ENCODE results near the gene ADCY1. TPM values are rescaled to one million over a fixed set of nuclear protein-coding genes. Genes with fewer than 3 reads are reported as not detected.

Gene ADCY1
- total and polyA plus RNA-seq, 7 experiments from 2014 or later: 0.01 to 5.1 (median 0.01) TPM; not detected in 4

DNA sequence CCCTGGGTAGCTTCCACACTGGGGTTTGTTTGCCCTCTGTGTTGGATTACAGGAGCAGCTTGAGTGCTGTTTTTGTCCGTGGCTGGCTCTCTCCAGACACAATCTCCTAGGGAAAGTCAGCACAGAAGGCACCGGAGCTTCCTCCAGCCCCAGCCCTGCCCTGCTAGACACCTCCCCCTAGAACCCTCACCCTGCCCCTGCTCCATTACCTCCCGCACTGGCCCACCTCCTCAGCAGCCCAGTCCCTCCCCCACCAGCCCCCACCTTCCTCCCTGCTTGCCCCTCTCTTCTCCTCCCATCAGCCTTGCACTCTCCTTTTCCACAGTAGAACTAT is 130.5 kb downstream of the ADCY1 start:
- no peak overlapping the region for H3K4me3 Mint-ChIP-seq
- Histone ChIP-seq H3K36me3 (ENCODE audit: control insufficient read depth in 2 of 3, insufficient read depth in 3 of 3, low read length in 3 of 3) (no peaks in the 10 kb centered on the region), H3K9me3 (ENCODE audit: control insufficient read depth in 2 of 3, low read length in 3 of 3) (no peaks in the 10 kb centered on the region), H3K4me3 (ENCODE audit: low read length) (no peak overlapping the region), H3K27me3 (ENCODE audit: control insufficient read depth in 2 of 2, insufficient read depth in 2 of 2, low read length in 2 of 2) (no peaks in the 10 kb centered on the region), H3K27ac (ENCODE audit: low read depth, low read length) (no peak overlapping the region), H3K4me1 (ENCODE audit: control insufficient read depth in 2 of 2, insufficient read depth in 2 of 2, low read length in 2 of 2) (no peaks in the 10 kb centered on the region)
- no peaks in the 10 kb centered on the region for H3K36me3 Mint-ChIP-seq
- no peaks in the 10 kb centered on the region for H3K9me3 Mint-ChIP-seq
- no peak for ATAC-seq
- no peak for DNase-seq
- CTCF ChIA-PET: no interaction called here
- H3K4me1 Mint-ChIP-seq: no peaks in the 10 kb centered on the region
- intact Hi-C loops (cut with micrococcal nuclease): no loop called here
- H3K27ac Mint-ChIP-seq: no peak overlapping the region
- peaks cover 8 to 30% (median 19%) of the 10 kb centered on the region in 5 donors for H3K27me3 Mint-ChIP-seq
- POLR2A ChIA-PET: no interaction called here

DNA sequence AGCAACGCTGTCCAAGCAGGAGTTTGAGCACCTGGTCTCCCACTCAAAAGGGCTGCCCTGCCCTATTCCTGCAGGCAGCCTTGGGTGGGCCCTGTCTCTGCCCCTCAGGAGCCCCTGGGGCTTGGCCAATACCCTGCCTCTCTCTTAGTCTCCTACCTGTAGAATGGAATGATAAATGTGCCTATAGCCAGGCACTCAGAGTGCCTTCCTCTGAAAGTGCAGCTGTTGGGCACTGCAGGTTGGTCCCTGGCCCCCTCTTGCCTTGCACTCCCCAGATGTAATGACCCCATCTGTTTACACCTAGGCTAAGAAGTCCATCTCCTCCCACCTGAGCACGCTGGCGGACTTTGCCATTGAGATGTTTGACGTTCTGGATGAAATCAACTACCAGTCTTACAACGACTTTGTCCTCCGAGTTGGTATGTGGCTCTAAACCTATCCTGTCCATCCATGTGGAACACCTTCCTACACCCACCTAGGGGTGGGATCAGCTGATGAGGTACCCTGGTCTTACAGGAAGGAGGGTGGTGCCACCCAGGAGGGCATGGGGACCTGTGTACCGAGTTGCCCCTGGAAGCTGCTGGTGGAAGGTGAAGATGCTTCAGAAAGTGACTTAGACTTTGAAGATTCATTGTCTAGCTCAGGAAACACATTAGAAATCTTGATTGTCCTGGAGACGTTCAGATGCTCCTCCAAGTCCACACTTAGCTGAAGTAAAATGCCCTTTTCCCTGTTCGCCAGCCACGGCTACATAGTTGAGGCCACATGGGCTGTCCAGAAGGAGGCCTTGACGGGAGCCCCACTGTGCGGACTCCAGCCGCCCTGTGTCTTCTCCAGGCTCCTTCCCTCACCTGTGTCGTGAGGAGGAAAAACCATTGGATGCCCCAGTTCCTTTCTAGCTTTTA is 134.1 kb downstream of the ADCY1 start:
- POLR2A ChIA-PET: no interaction called here
- peak; percentile 36 for ATAC-seq
- peak in 1 of 9 donors; percentile 16 for DNase-seq

DNA sequence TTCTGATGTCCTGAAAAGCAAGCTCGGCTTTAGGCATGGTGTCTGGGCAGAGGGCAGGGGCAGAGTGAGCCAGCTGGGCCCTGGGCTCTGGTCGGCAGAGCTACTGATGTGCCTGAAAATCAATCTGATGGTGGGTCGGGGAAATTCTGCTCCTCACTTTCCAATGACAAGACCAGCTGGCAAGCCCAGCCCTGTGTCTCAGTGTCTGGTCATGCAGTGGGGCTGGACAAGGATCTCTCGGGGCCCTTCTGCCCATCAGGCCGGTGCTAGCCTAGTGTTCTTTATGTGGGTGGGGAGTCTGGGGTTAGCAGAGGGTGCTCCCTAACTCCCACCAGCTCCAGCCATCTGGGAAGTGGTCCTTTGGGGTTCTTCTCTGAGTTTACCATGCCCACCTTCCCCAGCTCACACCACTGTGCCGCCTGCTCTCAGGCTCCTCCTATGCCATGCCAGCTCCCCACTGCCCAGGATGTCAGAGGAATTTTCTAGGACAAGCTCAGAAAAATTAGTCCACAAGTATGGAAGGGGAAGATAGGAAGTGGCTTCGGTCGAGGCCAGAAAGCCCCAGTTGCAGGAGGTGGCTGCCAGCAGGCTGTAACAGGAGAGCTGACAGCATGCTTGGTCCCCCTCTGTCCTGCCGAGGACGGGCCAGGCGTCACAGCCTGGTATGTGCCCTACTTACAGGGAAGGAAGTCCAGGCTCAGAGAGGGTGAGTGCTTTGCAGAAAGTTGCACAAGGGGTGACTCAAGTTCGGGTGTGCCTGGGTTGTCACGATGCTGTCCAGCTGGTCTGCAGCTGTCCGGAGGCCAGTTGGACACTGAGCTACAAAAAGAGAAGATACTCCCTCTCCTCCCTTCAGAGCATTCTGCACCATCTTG is 135.2 kb downstream of the ADCY1 start:
- no peak overlapping the region for H3K4me3 Mint-ChIP-seq
- Histone ChIP-seq H3K9me3 (ENCODE audit: control insufficient read depth in 2 of 3, low read length in 3 of 3) (no peaks in the 10 kb centered on the region), H3K27ac (ENCODE audit: low read depth, low read length) (no peak overlapping the region), H3K36me3 (ENCODE audit: control insufficient read depth in 2 of 3, insufficient read depth in 3 of 3, low read length in 3 of 3) (no peaks in the 10 kb centered on the region), H3K4me1 (ENCODE audit: control insufficient read depth in 2 of 2, insufficient read depth in 2 of 2, low read length in 2 of 2) (no peaks in the 10 kb centered on the region), H3K4me3 (ENCODE audit: low read length) (no peak overlapping the region), H3K27me3 (ENCODE audit: control insufficient read depth in 2 of 2, insufficient read depth in 2 of 2, low read length in 2 of 2) (no peaks in the 10 kb centered on the region)
- H3K4me1 Mint-ChIP-seq: no peaks in the 10 kb centered on the region
- DNase-seq (peak in 1 of 9 donors; percentile 12), ATAC-seq (no peak)
- H3K27ac Mint-ChIP-seq: no peak overlapping the region
- ChIA-PET CTCF (no interaction called here), POLR2A (no interaction called here)
- peaks cover under 1 to 17% (median 8%) of the 10 kb centered on the region in 5 donors for H3K27me3 Mint-ChIP-seq
- no peaks in the 10 kb centered on the region for H3K36me3 Mint-ChIP-seq
- no peaks in the 10 kb centered on the region for H3K9me3 Mint-ChIP-seq
- intact Hi-C loops (cut with micrococcal nuclease): no loop called here

More for the DNA sequence above, 134.1 kb downstream of the ADCY1 start:
- intact Hi-C loops (cut with micrococcal nuclease): no loop called here
- CTCF ChIA-PET: no interaction called here
- H3K27me3 ChIP-seq (ENCODE audit: control insufficient read depth in 2 of 2, insufficient read depth in 2 of 2, low read length in 2 of 2): no peaks in the 10 kb centered on the region
- H3K4me3 ChIP-seq (ENCODE audit: low read length): no peak overlapping the region
- H3K36me3 Mint-ChIP-seq: no peaks in the 10 kb centered on the region
- no peaks in the 10 kb centered on the region for H3K4me1 Mint-ChIP-seq
- H3K27me3 Mint-ChIP-seq: peaks cover 8 to 22% (median 9%) of the 10 kb centered on the region in 5 donors
- no peak overlapping the region for H3K4me3 Mint-ChIP-seq
- H3K9me3 Mint-ChIP-seq: no peaks in the 10 kb centered on the region
- H3K9me3 ChIP-seq (ENCODE audit: control insufficient read depth in 2 of 3, low read length in 3 of 3): no peaks in the 10 kb centered on the region
- H3K27ac ChIP-seq (ENCODE audit: low read depth, low read length): no peak overlapping the region
- no peaks in the 10 kb centered on the region for H3K36me3 ChIP-seq (ENCODE audit: control insufficient read depth in 2 of 3, insufficient read depth in 3 of 3, low read length in 3 of 3)
- no peak overlapping the region for H3K27ac Mint-ChIP-seq
- H3K4me1 ChIP-seq (ENCODE audit: control insufficient read depth in 2 of 2, insufficient read depth in 2 of 2, low read length in 2 of 2): no peaks in the 10 kb centered on the region

DNA sequence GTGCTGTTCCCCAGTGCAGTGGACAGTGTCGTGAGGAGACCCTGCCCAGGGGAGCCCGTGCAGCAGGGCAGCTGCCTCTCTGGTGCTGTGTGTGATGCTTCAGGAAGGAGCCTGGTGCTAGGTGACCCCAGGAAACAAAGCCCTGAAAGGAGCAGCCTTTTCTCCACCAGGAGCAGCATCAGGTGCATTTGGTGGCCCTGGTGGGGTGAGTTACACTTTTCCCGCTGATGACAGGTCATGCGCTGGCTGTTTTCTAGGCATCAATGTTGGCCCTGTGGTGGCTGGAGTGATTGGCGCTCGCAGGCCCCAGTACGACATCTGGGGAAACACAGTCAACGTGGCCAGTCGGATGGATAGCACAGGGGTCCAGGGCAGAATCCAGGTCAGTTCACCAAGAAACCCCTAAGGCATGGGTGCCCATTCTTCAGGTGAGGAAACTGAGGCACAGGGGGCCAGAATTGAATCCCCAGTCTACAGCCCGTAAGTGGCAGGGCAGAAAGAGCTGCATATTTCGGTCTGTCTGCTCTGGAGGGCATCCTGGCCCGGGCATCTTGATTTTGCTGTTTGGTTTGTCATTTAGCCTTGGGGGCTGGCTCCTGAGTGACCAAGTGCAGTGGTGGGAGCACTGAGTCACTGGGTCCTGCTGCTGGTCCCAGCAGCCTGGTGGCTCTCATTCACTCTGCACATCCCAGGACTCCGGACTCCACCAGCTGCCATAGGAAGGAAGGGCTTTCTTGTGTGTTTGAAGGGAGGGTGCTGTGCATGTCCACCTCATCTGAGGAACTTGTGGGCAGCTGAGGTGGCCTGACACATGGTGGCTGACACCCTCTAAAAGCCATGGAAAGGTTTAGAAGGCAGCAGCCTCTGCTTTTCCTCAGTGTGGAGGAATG is 136.3 kb downstream of the ADCY1 start:
- no peaks in the 10 kb centered on the region for H3K9me3 Mint-ChIP-seq
- no peak for ATAC-seq
- intact Hi-C loops (cut with micrococcal nuclease): no loop called here

DNA sequence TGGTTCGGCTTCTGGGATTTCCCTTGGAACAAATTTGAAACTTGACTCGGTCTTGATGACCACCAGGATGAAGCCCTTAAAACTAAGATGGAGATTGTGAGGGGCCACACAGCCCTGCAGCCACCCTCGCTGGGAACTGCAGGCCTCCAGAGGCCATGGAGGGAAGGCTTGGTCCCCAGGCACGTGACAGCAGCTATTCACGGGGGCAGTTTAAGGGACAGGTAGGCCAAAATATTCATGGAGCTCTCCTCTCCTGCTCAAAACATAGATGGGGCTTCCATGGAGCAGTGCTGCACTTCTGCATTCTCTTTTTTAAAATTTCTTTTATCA is 137.0 kb downstream of the ADCY1 start:
- H3K27me3 ChIP-seq (ENCODE audit: control insufficient read depth in 2 of 2, insufficient read depth in 2 of 2, low read length in 2 of 2): no peaks in the 10 kb centered on the region
- Mint-ChIP-seq H3K27ac (no peak overlapping the region), H3K9me3 (no peaks in the 10 kb centered on the region), H3K36me3 (no peaks in the 10 kb centered on the region), H3K27me3 (peaks cover 0 to 12% (median 4%) of the 10 kb centered on the region in 5 donors), H3K4me3 (no peak overlapping the region), H3K4me1 (no peaks in the 10 kb centered on the region)
- ChIA-PET CTCF (no interaction called here), POLR2A (no interaction called here)
- DNase-seq: no peak
- intact Hi-C loops (cut with micrococcal nuclease): no loop called here
- H3K4me1 ChIP-seq (ENCODE audit: control insufficient read depth in 2 of 2, insufficient read depth in 2 of 2, low read length in 2 of 2): no peaks in the 10 kb centered on the region
- ATAC-seq: no peak
- H3K36me3 ChIP-seq (ENCODE audit: control insufficient read depth in 2 of 3, insufficient read depth in 3 of 3, low read length in 3 of 3): no peaks in the 10 kb centered on the region
- H3K27ac ChIP-seq (ENCODE audit: low read depth, low read length): no peak overlapping the region
- no peaks in the 10 kb centered on the region for H3K9me3 ChIP-seq (ENCODE audit: control insufficient read depth in 2 of 3, low read length in 3 of 3)
- H3K4me3 ChIP-seq (ENCODE audit: low read length): no peak overlapping the region

More for the DNA sequence above, 136.3 kb downstream of the ADCY1 start:
- H3K4me3 ChIP-seq (ENCODE audit: low read length): no peak overlapping the region
- H3K9me3 ChIP-seq (ENCODE audit: control insufficient read depth in 2 of 3, low read length in 3 of 3): no peaks in the 10 kb centered on the region
- H3K36me3 ChIP-seq (ENCODE audit: control insufficient read depth in 2 of 3, insufficient read depth in 3 of 3, low read length in 3 of 3): no peaks in the 10 kb centered on the region
- H3K27ac ChIP-seq (ENCODE audit: low read depth, low read length): no peak overlapping the region
- H3K4me3 Mint-ChIP-seq: no peak overlapping the region
- peaks cover 0 to 12% (median 8%) of the 10 kb centered on the region in 5 donors for H3K27me3 Mint-ChIP-seq
- DNase-seq: peak in 1 of 9 donors; percentile 13
- ChIA-PET POLR2A (no interaction called here), CTCF (no interaction called here)
- no peaks in the 10 kb centered on the region for H3K4me1 Mint-ChIP-seq
- no peaks in the 10 kb centered on the region for H3K36me3 Mint-ChIP-seq
- H3K4me1 ChIP-seq (ENCODE audit: control insufficient read depth in 2 of 2, insufficient read depth in 2 of 2, low read length in 2 of 2): no peaks in the 10 kb centered on the region
- no peak overlapping the region for H3K27ac Mint-ChIP-seq
- H3K27me3 ChIP-seq (ENCODE audit: control insufficient read depth in 2 of 2, insufficient read depth in 2 of 2, low read length in 2 of 2): no peaks in the 10 kb centered on the region

DNA sequence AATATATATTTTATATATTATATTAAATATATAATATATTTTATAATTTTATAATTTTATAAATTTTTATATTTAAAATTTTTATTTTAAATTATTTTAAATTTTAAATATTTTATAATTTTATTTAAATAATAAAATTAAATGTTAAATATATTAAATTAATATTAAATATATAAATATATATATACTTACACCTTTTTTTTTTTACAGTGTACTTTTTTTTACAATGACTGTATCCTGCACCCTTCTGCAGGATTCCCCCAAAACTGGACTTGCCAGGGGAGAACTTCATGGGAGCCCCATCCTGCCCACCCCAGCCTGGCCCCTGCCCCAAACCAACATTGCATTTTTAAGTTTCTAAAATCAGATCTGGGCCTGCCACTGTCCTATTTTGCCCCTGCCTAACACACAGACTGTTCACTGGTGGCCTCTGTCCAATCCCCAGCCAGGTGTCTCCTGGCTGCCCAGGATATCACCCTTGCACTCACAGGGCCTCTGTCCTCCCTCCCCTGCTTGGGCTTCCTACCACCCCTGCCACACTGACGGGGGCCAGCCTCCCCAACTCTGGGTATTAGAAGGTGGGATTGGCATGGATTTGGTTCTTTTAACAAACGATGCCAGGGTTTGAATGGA is 138.0 kb downstream of the ADCY1 start:
- no peaks in the 10 kb centered on the region for H3K36me3 Mint-ChIP-seq
- Histone ChIP-seq H3K9me3 (ENCODE audit: control insufficient read depth in 2 of 3, low read length in 3 of 3) (no peaks in the 10 kb centered on the region), H3K27me3 (ENCODE audit: control insufficient read depth in 2 of 2, insufficient read depth in 2 of 2, low read length in 2 of 2) (no peaks in the 10 kb centered on the region), H3K4me1 (ENCODE audit: control insufficient read depth in 2 of 2, insufficient read depth in 2 of 2, low read length in 2 of 2) (no peaks in the 10 kb centered on the region), H3K4me3 (ENCODE audit: low read length) (no peak overlapping the region), H3K27ac (ENCODE audit: low read depth, low read length) (no peak overlapping the region), H3K36me3 (ENCODE audit: control insufficient read depth in 2 of 3, insufficient read depth in 3 of 3, low read length in 3 of 3) (no peaks in the 10 kb centered on the region)
- intact Hi-C loops (cut with micrococcal nuclease): no loop called here
- ATAC-seq (no peak), DNase-seq (no peak)
- H3K27me3 Mint-ChIP-seq: peaks cover 0 to 12% (median 4%) of the 10 kb centered on the region in 5 donors
- H3K4me1 Mint-ChIP-seq: no peaks in the 10 kb centered on the region
- POLR2A ChIA-PET: no interaction called here
- H3K9me3 Mint-ChIP-seq: no peaks in the 10 kb centered on the region
- CTCF ChIA-PET: no interaction called here
- no peak overlapping the region for H3K4me3 Mint-ChIP-seq
- H3K27ac Mint-ChIP-seq: no peak overlapping the region
